HG02870 (cell line): ENCODE results near the gene GPATCH8.

Experiments used
- ATAC-seq: cut with Tn5 transposase; IDR thresholded peaks from one replicate; pipeline ENCODE4 v1.9.1; 2021; ENCODE audit warnings: mild to moderate bottlenecking, moderate library complexity; ENCODE audit not compliant: unreplicated experiment

GPATCH8 gene

GRCh38 chr17:44464037-44464436 is 39.2 kb downstream of the GPATCH8 start:
- no peak for ATAC-seq

GRCh38 chr17:44451832-44452231 is 51.4 kb downstream of the GPATCH8 start:
- ATAC-seq: no peak

- ATAC-seq: no peak
Measured at GRCh38 chr17:44451016-44451627, 52.1 kb downstream of the GPATCH8 start.

- no peak for ATAC-seq
Measured at GRCh38 chr17:44448412-44448811, 54.8 kb downstream of the GPATCH8 start.

- no peak for ATAC-seq
Measured at GRCh38 chr17:44444735-44445105, 58.5 kb downstream of the GPATCH8 start.

- ATAC-seq: no peak
Measured at GRCh38 chr17:44442806-44443205, 60.4 kb downstream of the GPATCH8 start.

GRCh38 chr17:44439168-44439567 is 64.0 kb downstream of the GPATCH8 start:
- ATAC-seq: no peak

GRCh38 chr17:44438636-44439035 is 64.6 kb downstream of the GPATCH8 start:
- no peak for ATAC-seq

GRCh38 chr17:44436336-44436735 is 66.9 kb downstream of the GPATCH8 start:
- ATAC-seq: no peak

GRCh38 chr17:44432254-44433157 is 70.7 kb downstream of the GPATCH8 start:
- no peak for ATAC-seq

- ATAC-seq: no peak
Measured at GRCh38 chr17:44424828-44425461, 78.3 kb downstream of the GPATCH8 start.

GRCh38 chr17:44417553-44417952 is 85.7 kb downstream of the GPATCH8 start:
- peak; percentile 67 for ATAC-seq

- no peak for ATAC-seq
Measured at GRCh38 chr17:44416558-44417289, 86.5 kb downstream of the GPATCH8 start.

GRCh38 chr17:44414394-44415155 is 88.6 kb downstream of the GPATCH8 start:
- no peak for ATAC-seq

- no peak for ATAC-seq
Measured at GRCh38 chr17:44409309-44410028, 93.7 kb downstream of the GPATCH8 start.

GRCh38 chr17:44408786-44409185 is 94.4 kb downstream of the GPATCH8 start:
- ATAC-seq: no peak

GRCh38 chr17:44402564-44403172 is 100.5 kb downstream of the GPATCH8 start:
- no peak for ATAC-seq

GRCh38 chr17:44400226-44400847 is 102.9 kb downstream of the GPATCH8 start:
- ATAC-seq: no peak
